SK-N-DZ (cell line): Measurements from ENCODE around the gene FSTL4. TPM values are rescaled to one million over a fixed set of nuclear protein-coding genes. Genes with fewer than 3 reads are reported as not detected.

Source experiments
- DNase-seq: peaks from one replicate; pipeline ENCODE4 v3.0.0-alpha.2; 2015; ENCODE audit warnings: low spot score
- polyA plus RNA-seq, 2 experiments: library from polyadenylated mRNA; depleted of rRNA; stranded (reverse); fragments of >200 nt; gene quantifications; 2 replicates each; pipeline ENCODE4 v1.2.3, GENCODE V29; 2014

The FSTL4 gene
- 3.5 and 4.6 TPM in 2 replicates for polyA plus RNA-seq (2014; cell fraction: cytosol; rRNA removed)
- polyA plus RNA-seq (2014; cell fraction: nucleus; rRNA removed), result 2.2 and 2.6 TPM in 2 replicates

GRCh38 chr5:133612249-133612860 lies at the start of gene FSTL4:
Gene FSTL4, minus strand, starts transcription at chr5:133612541.
- DNase-seq, result peak; percentile 33

- no peak for DNase-seq
Observed at GRCh38 chr5:133661389-133661788, 49.0 kb upstream of the FSTL4 start.

- no peak for DNase-seq
Observed at GRCh38 chr5:133658327-133658726, 46.0 kb upstream of the FSTL4 start.

- no peak for DNase-seq
Observed at GRCh38 chr5:133657036-133657435, 44.7 kb upstream of the FSTL4 start.

GRCh38 chr5:133655966-133656365 lies 43.6 kb upstream of the FSTL4 start:
- no peak for DNase-seq

- DNase-seq, result no peak
Observed at GRCh38 chr5:133653760-133654049, 41.4 kb upstream of the FSTL4 start.

GRCh38 chr5:133652951-133653759 lies 40.8 kb upstream of the FSTL4 start:
- no peak for DNase-seq

GRCh38 chr5:133644000-133644865 lies 31.9 kb upstream of the FSTL4 start:
- no peak for DNase-seq

GRCh38 chr5:133643365-133643764 lies 31.0 kb upstream of the FSTL4 start:
- DNase-seq, result no peak

GRCh38 chr5:133642153-133642722 lies 29.9 kb upstream of the FSTL4 start:
- no peak for DNase-seq

- no peak for DNase-seq
Observed at GRCh38 chr5:133641683-133642082, 29.3 kb upstream of the FSTL4 start.

GRCh38 chr5:133639850-133640528 lies 27.6 kb upstream of the FSTL4 start:
- DNase-seq, result no peak

GRCh38 chr5:133638436-133638835 lies 26.1 kb upstream of the FSTL4 start:
- no peak for DNase-seq

GRCh38 chr5:133637206-133637605 lies 24.9 kb upstream of the FSTL4 start:
- no peak for DNase-seq

- no peak for DNase-seq
Observed at GRCh38 chr5:133635051-133635450, 22.7 kb upstream of the FSTL4 start.

- DNase-seq, result no peak
Observed at GRCh38 chr5:133627180-133627579, 14.8 kb upstream of the FSTL4 start.

- DNase-seq, result no peak
Observed at GRCh38 chr5:133624316-133624715, 12.0 kb upstream of the FSTL4 start.

GRCh38 chr5:133618141-133618540 lies 5.8 kb upstream of the FSTL4 start:
- no peak for DNase-seq

- no peak for DNase-seq
Observed at GRCh38 chr5:133613743-133614142, 1.4 kb upstream of the FSTL4 start.

GRCh38 chr5:133613184-133613583 lies 843 bp upstream of the FSTL4 start:
- no peak for DNase-seq
